HuH-7 (cell line): ENCODE measurements around the gene SMPD3.
A peak's percentile ranks its signal among the peaks of the same experiment; 100 is the strongest.

Experiments
- DNase-seq: peaks from one replicate; pipeline ENCODE4 v3.0.0; 2011; ENCODE audit warnings: low spot score

The SMPD3 gene

DNA sequence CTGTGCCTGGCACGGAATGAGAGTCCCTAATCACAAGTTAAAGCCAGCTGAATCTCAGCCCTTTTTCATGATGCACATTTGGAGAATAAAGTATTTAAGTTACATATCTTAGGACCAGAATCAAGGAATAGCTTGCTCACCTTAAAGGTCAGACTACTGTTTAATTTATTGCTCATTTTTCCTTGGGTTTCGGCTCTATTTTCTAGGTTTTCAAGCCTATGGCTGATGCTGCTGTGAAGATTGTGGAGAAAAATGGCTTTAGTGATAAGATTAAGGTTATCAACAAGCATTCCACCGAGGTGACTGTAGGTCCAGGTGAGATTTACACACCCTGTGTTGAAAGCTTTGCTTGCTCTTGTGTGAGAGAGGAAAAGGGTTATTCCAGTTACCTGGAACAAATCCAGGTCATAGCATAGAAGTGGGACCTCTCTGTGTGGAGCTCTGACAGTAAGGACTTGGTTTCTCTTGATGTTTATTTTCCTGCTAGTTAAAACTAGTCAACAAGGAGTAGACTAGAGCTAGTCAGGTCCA, 119.4 kb downstream of the SMPD3 start:
- DNase-seq = no peak

GRCh38 chr16:68328151-68328859, 120.0 kb downstream of the SMPD3 start:
- peak; percentile 90 for DNase-seq

GRCh38 chr16:68324780-68325357, 123.4 kb downstream of the SMPD3 start:
- DNase-seq = no peak

DNA sequence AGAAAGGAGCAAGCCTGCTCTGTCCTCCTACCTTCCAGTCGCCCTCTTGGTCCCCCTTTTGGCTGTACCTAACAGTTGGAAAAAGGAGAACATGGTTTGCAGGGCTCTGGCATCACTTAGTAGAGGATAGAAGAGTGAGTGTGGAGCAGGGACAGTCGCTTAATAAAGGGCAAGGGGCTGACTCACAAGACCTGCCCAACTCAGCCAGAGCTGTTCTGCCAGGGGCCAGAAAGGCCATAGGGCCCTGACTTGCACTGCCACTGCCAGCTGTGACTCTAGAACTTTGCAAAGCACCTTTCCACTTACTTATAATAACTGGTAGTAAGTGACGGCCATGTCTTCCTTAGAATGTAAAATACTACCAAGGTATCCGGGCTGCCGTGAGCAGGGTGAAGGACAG, 124.0 kb downstream of the SMPD3 start:
- no peak for DNase-seq

DNA sequence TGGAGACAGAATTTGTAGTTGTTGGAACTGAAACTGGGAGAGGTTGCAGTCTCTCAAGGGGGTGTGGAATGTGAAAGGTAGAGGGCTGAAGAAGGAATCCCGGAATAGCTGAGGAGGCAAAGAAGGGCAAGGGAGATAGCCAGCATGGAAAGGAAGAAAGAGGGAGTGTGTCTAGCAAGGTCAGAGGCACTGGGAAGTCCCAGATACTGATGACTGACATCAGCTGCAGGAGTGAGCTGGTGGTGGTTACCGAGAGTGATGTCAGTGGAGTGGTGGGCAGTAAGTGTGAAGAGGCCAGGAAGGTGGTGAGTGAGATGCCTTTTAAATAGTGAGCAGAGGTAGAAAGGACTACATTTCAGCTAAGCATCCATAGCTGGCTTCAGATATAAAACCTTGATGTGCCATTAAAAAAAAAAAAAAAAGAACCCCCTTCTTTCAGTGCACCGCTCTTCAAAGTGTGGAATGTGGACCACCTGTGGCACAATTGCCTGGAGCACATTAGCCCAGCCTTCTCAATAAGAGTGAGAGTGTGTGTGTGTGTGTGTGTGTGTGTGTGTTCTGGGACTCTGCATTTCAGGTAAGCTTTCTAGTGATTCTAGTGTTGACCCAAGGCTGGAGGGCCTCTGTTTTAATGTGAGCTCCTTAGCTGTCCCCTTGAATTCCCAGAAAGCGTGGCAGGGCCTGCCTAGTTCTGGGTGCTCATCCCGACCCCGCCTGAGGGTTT, 129.0 kb downstream of the SMPD3 start:
- DNase-seq = no peak

DNA sequence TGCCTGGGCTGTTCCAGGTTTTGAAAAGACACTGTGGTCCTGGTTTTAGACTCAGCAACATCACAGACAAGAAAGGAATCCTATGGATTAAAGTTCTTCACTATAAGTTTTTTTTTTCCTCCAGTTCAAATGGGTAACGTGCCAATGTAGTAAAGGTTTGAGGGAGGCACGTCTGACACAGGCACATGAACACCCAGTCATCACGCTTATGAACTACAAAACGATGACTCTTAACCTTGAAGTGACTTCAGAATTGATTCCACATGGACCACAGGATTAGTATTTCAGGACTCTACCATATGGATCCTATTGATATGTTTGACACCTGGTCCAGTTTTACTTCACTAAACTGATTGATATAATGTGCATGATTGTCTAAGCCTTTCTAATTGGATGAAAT, 135.2 kb downstream of the SMPD3 start:
- no peak for DNase-seq

DNA sequence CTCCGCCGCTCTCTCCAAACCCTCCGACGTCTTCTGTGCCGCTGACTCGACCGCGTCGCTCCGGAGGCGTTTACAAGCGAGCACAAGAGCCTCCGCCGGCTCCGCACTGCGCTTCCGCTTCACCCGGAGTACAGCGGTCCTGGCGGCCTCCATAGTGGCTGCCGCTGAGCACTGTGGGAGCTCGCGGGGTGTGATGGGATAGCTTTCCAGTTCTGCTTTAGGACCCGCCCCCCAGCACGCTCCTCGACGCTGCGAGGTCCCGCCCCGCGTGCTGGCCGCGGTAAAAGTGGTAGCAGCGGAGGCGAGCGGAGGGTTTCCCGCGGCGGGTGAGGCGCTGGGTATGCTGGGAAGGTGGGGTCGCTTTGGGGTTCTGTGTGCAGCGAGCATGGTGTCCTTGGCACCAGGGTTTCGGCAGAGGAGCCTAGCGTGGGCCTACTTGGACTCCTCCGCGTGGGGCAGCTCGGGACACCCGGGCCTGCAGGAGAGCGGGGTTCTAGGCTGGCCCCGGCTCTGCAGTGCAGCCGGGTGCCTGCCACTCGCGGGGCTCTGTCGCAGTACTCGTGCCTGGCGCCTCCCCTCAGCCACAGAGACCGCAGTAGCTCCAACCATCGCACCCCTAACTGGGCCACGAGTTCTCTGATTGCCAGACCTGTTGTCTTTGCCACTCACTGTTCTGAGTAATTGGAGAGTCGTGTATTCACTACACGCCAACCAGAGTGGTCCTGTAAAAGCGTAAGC, 137.4 kb downstream of the SMPD3 start, which contains the start of the genes PRMT7 and SLC7A6OS:
Gene PRMT7, plus strand, starts transcription at position 246 of the 738 bp plus-strand sequence. CDS start 4,961 bp downstream, outside the sequence.
Gene SLC7A6OS, minus strand, starts transcription at position 173 of the 738 bp plus-strand sequence. Its CDS starts 20 bp downstream, at position 153.
- DNase-seq = peak; percentile 97

DNA sequence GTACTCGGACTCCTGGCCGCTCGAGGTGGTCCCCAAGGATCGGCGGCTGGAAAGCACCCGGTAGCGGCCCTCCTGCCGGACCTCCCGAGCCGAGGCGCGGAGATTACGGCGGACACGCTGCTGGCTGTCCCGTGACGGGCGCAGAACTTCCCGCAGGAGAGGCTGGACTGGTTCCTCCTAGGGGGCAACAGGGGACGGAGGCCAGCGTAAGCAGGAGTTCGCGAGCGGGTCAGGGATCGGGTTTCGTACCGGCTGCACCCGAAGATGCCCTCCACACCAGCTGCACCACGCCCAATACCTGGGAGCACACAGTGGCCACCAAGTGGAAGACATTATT, 137.9 kb downstream of the SMPD3 start:
- DNase-seq = no peak

DNA sequence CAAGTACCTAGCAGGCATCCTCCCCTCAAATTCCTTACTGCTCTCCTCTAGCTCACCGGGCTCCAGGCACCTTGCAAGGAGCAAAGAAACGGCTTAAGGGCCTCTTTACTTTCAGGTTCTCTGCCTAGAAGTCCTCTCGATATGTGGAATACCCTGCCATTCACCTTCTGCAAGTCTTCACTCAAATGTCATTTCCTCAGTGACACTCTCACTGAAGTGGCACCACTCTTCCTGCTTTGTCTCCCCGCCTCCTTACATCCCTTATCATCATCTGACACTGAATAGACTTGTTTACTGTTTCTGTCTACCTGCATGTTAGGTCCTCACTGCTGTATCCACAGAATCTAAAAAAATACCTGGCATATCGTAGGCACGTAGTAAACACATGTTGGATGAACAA, 138.5 kb downstream of the SMPD3 start:
- DNase-seq = no peak
